H54 (cell line): ENCODE measurements around the gene PDE4D.

Source experiments
- DNase-seq: peaks from one replicate; pipeline ENCODE4 v3.0.0; 2011; ENCODE audit warnings: low spot score, mixed read lengths; ENCODE audit not compliant: insufficient read length
- FAIRE-seq: peaks from 3 replicates; lab custom pipeline; 2011; peaks lifted over from hg19 to GRCh38; lab: Jason Lieb, UNC
- POLR2A ChIP-seq: IDR thresholded peaks from 2 replicates; pipeline ENCODE4 v1.6.1; 2011; ENCODE audit warnings: low read depth, mild to moderate bottlenecking, low read length

The PDE4D gene

DNA sequence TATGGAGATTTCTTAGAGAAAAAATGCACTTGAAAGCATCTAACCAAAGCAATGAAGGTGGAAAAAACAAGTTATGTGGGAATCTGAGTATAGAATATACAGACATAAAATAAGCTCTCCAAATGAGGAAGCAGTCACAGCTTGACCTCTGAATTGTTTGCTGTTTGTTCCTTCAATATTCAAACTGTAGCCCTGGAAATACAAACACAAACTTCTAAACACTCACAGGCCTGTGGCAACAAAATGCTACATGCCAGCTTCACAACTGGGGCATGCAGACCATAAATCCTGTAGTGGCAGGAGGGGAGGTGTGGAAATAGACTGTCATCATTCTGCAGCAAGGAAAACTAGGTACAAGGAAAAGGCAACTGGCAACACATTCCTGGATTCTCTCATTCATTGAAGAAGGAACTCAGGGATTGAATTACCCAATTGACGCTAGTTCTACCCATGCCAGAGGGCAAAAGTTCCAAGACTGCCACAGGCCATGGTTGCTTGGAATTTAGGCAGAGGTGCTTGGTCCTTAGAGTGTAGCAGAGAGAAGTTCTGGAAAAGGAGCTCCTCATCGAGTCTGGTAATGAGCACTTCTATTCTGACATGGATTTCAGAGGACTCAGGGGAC, 349.6 kb downstream of the PDE4D start:
- FAIRE-seq, result no peak
- DNase-seq, result no peak

GRCh38 chr5:59542851-59543820, 350.4 kb downstream of the PDE4D start:
- DNase-seq, result no peak
- FAIRE-seq, result no peak
- TF ChIP-seq POLR2A, result no peak

More for the DNA sequence above, 349.6 kb downstream of the PDE4D start:
- no peak for TF ChIP-seq POLR2A

DNA sequence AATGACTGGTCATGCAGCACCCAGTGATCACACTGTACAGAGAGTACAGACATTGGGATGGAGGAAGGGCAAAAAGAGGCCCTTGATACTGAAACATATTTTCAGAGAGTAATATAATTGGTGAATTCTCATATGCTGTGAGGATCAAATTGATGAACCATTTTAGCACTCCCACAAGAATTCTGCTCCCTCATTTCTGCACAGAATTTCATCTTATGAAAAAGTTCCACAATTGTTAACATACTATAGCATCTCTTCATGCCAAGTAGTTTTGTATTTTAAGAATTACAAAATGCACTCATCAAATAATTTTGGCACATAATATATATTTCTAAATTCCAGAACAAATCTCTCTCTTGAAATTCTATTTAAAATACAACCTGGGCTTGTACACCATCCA, 351.2 kb downstream of the PDE4D start:
- TF ChIP-seq POLR2A, result no peak
- no peak for DNase-seq
- no peak for FAIRE-seq

DNA sequence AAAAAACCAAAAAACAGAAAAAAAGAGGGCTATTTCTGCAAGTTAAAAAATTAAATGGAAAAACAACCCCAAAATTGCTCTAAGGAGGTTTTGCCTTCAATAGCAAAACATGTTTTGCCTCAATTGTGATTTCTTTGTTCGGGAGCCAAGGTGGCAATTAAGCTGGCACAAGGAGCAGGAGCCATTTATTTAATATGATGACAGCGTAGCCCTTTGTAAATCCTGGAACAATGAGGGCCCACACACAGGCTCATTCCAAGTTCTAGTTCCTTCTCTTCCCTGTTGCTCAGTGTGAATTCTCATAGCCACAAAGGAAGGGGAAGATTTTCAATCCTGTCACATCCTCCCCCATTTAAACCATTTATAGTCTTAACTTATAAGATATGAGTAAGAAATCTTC, 353.2 kb downstream of the PDE4D start:
- FAIRE-seq, result no peak
- DNase-seq, result no peak

GRCh38 chr5:59538750-59539121, 354.8 kb downstream of the PDE4D start:
- FAIRE-seq (no peak), DNase-seq (no peak)
- no peak for TF ChIP-seq POLR2A

More for the DNA sequence above, 353.2 kb downstream of the PDE4D start:
- no peak for TF ChIP-seq POLR2A

GRCh38 chr5:59537961-59538749, 355.4 kb downstream of the PDE4D start:
- TF ChIP-seq POLR2A, result no peak
- no peak for FAIRE-seq

DNA sequence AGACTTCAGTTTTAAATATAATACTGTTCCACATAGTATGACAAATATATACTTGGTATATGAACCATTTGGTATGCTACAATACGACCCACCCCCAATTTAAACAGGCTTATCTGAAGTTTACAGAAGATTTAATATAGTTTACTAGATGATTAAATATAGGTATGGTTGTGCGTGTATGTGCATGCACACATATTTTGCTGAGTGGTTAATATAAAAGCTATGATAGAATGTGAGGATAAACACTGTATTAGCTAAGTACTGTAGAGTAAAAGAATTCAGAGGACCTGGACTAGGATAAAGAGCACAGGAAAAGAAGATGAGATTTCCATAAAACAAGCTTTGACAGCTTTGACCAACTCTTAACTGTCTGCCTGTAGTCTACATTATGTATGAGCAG, 356.7 kb downstream of the PDE4D start:
- no peak for DNase-seq
- FAIRE-seq, result no peak
- TF ChIP-seq POLR2A, result no peak

More at GRCh38 chr5:59537961-59538749, 355.4 kb downstream of the PDE4D start:
- DNase-seq, result no peak

DNA sequence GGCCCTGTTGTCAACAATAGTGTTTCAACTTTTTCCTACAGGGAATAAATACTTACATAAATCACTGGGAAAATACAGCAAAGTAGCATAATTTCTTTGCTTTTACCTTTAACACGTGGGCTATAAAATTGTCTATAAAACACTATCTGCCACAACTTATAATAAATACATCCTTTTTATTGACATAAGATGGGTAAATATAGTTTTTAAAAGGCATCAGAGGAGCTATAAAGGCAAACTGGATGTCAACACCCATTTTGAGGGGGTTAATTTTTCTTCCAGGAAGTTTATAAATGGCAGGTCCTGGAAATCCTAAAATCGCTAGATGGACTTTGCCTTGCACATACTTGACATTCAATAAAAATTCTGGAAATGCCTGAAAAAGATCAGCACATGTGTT, 358.0 kb downstream of the PDE4D start:
- TF ChIP-seq POLR2A, result no peak

DNA sequence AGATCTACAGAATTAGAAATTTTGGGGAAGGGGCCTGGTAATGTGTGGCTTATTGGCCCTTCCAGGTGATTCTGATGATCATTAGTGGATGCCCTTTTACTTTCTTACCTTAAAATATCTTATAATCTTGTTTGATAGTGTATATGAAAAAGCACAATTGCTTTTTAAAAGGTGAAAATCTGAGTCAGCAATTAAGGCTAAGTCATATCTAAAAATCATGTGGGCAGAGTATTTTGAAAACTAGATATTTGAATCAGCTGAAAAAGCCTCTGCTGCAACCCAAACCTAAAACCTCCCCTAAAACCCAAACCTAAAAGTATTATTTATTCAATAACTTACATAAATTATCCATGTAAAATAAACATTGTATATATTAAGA, 359.8 kb downstream of the PDE4D start:
- no peak for DNase-seq
- no peak for FAIRE-seq

More for the DNA sequence above, 358.0 kb downstream of the PDE4D start:
- FAIRE-seq (no peak), DNase-seq (no peak)

DNA sequence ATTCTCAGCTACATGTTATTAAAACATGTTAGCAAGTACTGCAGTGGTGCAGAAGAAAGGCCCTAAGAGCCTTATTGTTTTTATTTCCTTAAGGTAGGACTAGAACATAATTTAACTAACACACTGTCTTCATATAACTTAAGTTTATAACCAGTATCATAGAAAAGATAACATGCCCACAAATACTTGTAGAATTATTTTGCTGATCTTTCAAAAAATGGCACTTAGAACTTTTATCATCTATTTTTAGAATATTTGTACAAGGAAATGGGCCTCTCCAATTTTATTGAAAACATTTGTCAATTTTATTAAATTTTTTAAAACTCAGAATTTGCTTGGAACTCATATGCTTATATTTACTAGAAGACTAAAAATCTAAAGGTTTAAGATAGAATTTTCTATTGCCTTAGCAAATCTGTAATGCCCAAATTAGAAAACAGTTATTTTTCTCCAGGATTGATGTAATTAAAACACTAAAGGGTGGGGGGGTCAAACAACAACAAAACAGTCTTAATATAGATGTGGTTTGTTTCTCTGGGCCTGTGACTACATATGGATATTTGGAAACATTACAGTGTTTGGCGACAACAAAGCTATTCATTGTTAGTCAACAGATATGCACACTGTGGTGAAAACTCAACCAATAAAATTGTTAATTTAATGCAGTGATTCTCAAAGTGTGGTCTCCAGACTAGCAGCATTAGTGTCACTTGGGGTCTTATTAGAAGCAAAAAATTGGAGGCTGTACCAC, 360.4 kb downstream of the PDE4D start:
- no peak for DNase-seq
- no peak for FAIRE-seq
- no peak for TF ChIP-seq POLR2A

More for the DNA sequence above, 359.8 kb downstream of the PDE4D start:
- no peak for TF ChIP-seq POLR2A

DNA sequence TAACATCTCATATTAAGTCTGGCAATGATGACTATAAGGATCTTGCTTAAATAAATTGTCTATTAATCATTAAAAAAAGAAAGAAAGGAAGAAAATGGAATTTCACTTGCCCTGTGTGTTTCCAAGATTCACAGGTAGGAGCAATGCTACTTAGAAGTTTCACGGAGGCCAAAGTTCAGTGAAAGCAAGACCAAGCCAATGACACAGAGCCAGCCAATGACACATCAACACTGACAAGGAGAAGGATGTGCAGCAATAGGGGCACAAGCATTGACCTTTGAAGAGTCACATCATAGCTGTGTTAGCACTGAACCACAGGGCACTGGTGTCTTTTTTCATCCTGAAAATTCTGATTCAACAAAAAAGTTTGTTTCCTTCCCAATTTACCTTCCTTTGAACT, 364.3 kb downstream of the PDE4D start:
- DNase-seq (no peak), FAIRE-seq (no peak)
- TF ChIP-seq POLR2A, result no peak

DNA sequence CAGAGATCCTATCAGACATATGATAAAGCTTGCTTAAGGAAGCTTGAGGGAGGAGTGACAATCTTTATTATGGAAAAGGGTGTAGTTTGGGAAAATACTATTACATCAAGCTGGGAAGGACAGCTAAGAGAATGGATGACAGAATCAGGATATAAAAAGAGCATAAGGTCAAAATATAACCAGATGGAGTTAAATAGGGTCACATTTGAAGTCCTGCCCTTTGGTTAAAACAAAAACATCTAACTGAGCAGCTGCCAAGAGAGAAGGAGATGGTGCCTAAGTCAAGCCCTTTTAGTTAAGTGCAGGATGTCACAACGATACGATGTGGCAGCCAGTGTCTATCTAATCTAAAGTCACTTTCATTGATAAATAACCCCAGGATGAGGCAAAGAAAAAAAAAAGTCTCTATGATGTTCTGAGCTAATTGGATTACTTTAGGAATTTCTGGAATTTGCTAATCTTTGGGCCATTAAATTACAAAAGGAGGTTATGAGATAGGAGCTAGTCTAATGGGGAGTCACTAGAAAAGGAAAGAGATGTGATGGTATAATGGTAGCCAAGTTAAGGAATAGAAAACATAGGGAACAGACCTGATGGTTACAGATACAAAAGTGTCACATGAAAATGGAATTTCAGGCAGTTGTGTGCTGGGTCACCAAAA, 365.2 kb downstream of the PDE4D start:
- DNase-seq (no peak), FAIRE-seq (no peak)
- no peak for TF ChIP-seq POLR2A

DNA sequence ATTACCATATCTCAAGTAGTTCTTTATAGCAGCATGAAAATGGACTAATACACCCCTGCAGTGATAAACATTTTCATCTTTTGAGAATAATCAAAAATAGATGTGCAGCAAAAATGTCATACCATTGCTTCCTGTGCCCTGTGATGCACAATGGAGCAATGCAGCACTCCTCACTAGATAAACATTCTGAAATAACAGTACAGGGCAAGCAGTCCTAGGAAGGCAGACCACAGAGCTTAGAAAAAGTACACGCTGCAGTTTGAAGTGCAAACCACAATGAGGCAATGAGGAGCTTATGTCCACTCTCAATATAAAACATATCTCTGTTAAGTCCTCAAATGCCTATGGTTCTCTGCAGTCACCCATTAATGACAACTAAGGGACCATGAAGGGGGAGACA, 367.6 kb downstream of the PDE4D start:
- FAIRE-seq, result peak; percentile 58
- no peak for DNase-seq
- no peak for TF ChIP-seq POLR2A
